Coronary artery (tissue), 2 donors: ENCODE data around the gene SSRP1.
A peak's percentile ranks its signal among the peaks of the same experiment; 100 is the strongest.

Experiments
- DNase-seq: peaks from one replicate; pipeline ENCODE4 v3.0.0-alpha.2; 2017; ENCODE audit warnings: low spot score
- H3K27ac ChIP-seq, 2 donors: fragments of 200-600 bp; sonication (generic); one replicate each; pipeline ENCODE4 v1.5.1; 2016 to 2019
- H3K4me3 ChIP-seq: fragments of 200-600 bp; sonication (generic); 2 replicates; pipeline ENCODE4 v1.5.1; 2016; ENCODE audit warnings: mild to moderate bottlenecking, moderate library complexity
- TF ChIP-seq, protein P1 (sequence below): fragments of 200-600 bp; sonication (generic); IDR thresholded peaks from one replicate; pipeline ENCODE4 v1.5.1; 2019; ENCODE audit warnings: antibody characterized with exemption

The SSRP1 gene

GRCh38 chr11:57358991-57359390, 23.3 kb upstream of the SSRP1 start:
- no peak overlapping the region for H3K4me3 ChIP-seq
- TF ChIP-seq, protein P1, sequence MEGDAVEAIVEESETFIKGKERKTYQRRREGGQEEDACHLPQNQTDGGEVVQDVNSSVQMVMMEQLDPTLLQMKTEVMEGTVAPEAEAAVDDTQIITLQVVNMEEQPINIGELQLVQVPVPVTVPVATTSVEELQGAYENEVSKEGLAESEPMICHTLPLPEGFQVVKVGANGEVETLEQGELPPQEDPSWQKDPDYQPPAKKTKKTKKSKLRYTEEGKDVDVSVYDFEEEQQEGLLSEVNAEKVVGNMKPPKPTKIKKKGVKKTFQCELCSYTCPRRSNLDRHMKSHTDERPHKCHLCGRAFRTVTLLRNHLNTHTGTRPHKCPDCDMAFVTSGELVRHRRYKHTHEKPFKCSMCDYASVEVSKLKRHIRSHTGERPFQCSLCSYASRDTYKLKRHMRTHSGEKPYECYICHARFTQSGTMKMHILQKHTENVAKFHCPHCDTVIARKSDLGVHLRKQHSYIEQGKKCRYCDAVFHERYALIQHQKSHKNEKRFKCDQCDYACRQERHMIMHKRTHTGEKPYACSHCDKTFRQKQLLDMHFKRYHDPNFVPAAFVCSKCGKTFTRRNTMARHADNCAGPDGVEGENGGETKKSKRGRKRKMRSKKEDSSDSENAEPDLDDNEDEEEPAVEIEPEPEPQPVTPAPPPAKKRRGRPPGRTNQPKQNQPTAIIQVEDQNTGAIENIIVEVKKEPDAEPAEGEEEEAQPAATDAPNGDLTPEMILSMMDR, result no peak
- no peak for DNase-seq
- no peak overlapping the region for H3K27ac ChIP-seq

DNA sequence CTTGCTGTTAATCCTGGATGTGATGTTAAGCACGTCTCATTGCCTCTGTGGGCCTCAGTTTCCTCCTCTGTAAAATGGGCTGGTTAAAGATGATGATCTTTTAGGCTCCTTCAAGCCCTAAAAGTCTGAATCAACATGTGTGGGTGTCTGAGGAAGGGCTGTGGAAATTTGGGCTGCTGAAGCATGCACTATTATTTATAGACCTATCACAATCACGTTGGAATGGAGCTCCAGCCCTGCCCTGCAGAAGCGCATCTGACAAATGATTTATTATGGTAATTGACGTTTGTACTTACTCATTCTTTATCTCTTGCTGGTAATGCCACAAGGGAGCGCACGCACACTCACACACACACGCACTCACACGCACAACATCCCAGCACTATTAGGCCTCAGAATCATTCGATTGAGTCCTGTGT, 22.9 kb upstream of the SSRP1 start:
- TF ChIP-seq, protein P1, result no peak
- no peak overlapping the region for H3K4me3 ChIP-seq
- H3K27ac ChIP-seq, result no peak overlapping the region
- DNase-seq, result no peak

DNA sequence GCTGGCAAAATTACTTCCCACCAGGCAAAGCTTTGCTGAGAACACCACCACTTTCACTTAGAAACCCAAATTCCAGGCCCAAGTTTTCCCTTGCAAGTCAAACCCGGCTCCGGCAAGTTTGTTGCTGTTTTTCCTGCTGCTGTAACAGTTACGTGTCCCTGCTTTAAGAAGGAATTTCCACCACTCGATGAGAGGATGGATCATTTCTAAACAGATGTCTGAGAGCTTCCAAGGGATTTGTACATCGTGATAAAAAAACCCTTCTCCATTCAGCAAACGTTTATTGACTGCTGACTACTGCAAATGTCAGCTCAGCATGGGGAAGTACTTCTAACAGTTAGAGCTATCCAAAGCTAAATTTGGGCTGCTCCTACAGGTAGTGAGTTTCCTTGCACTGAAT, 22.2 kb upstream of the SSRP1 start:
- Histone ChIP-seq H3K27ac (peak overlapping the region in 1 of 2 donors; percentile 41), H3K4me3 (no peak overlapping the region)
- no peak for DNase-seq
- TF ChIP-seq, protein P1, result no peak

GRCh38 chr11:57357310-57357709, 21.6 kb upstream of the SSRP1 start:
- no peak overlapping the region for H3K27ac ChIP-seq
- no peak for DNase-seq

DNA sequence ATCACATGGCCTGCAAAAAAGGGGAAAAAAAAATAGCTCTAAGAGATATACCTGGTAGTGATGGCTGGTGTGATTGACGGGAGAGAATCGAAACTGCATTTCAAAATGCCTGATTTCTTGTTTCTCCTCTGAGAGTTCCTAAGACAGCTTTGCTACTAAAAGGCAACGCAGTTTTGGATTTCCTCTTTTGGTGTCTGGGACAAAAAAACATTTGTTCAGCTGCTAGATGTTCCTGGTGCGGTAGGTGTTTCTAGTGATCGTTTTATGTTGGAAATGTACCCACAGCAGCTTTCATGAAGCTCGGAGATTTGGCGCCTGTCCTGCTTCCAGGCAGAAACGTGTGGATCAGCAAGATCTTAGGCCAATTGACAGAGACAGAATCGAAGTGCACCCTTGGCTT, 20.6 kb upstream of the SSRP1 start:
- Histone ChIP-seq H3K4me3 (no peak overlapping the region), H3K27ac (no peak overlapping the region)
- TF ChIP-seq, protein P1, result no peak
- no peak for DNase-seq

More at GRCh38 chr11:57357310-57357709, 21.6 kb upstream of the SSRP1 start:
- TF ChIP-seq, protein P1, result no peak
- no peak overlapping the region for H3K4me3 ChIP-seq

DNA sequence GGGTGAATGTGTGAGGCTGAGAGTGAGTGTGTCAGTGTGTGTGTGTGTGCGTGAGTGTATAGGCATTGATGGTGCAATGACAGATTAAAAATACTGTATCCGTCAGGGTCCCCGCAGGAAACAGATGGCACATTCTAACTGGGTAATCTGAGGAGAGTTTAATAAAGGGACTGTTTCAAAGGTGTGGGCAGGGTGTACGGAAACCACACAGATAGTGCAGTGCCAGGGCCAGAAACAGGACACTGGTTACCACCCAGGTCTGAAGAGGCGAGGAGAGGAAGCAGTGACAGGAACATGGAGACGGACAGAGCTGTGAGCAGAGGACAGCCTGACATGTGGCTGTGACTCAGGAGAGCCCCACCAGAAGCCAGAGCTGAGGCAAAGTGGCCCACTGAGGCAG, 19.0 kb upstream of the SSRP1 start:
- Histone ChIP-seq H3K4me3 (no peak overlapping the region), H3K27ac (no peak overlapping the region)
- TF ChIP-seq, protein P1, result no peak
- no peak for DNase-seq

GRCh38 chr11:57353852-57354251, 18.2 kb upstream of the SSRP1 start:
- TF ChIP-seq, protein P1, result no peak
- no peak for DNase-seq
- no peak overlapping the region for H3K4me3 ChIP-seq
- no peak overlapping the region for H3K27ac ChIP-seq
